Stimulated activated CD4-positive, alpha-beta T cell treated with anti-CD3 and anti-CD28 coated beads, Interleukin-15, amount 100 ng/mL, for 48 hours (primary cell): Measurements from ENCODE around the gene SLF2.

Experiments
- DNase-seq, 2 donors: peaks; one replicate each; pipeline ENCODE4 v3.0.0-alpha.2; 2020; ENCODE audit warnings: low read depth in 2 of 2

SLF2 gene

DNA sequence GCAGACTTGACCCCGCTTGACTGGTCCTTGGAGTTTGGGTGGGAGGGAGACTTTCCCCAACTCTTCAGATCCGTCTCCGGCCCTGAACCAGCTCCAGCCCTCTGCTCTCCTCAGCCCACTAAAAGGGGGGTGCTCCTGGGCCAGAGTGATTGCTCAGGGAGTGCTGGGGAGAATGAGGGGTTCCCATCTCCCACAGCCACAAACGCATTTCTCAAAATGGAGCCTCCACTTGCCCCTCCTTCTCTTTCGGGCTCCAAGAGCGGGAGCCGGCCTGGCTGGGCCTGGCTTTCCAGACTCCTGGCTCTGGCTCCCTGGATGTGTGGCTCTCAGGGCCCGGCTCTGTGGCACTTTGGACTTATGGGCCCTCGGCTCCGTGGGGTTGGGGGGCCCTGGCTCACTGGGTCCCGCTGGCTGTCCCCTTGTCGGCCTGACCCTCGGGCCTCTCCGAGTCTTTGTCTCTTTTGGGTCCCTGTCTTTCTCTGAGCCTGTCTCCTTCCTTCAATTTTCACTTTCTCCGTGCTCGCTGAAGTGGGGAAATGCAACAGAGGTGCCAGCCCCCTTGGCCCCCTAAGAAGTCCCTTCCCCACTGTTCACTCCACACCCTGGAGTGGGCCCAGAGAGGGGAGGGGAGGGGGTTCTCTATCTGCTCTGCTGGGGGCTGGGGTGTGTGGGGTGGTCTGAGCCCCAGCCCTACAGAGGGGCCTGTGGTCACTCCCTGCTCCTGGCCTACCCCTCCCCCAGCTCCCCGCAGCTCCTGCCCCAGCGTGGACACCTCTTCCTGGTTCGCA lies 87.6 kb downstream of the SLF2 start:
- DNase-seq = no peak

- no peak for DNase-seq
Observed at GRCh38 chr10:101000915-101001658, 88.3 kb downstream of the SLF2 start.

DNA sequence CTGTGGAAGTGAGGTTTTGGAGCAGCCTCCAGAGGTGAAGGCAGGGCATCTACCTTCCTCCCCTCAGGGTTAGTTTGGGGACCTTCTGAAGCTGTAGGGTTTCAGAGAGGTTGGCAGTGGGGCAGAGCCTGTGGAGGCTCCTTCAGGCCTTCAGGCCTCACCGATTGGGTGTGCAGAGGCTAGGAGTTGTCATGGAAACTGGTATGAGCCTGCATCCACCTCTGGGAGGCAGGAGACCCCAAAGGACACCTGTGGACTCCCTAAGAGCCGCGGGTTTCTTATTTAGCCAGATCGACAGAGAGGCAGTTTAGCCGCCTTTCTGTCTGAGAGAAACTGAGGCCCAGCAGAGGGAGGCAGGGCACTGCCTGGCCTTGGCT lies 88.9 kb downstream of the SLF2 start:
- DNase-seq = no peak

- DNase-seq = no peak
Observed at GRCh38 chr10:101002456-101002855, 89.7 kb downstream of the SLF2 start.

- no peak for DNase-seq
Observed at GRCh38 chr10:101003639-101004206, 91.0 kb downstream of the SLF2 start.

DNA sequence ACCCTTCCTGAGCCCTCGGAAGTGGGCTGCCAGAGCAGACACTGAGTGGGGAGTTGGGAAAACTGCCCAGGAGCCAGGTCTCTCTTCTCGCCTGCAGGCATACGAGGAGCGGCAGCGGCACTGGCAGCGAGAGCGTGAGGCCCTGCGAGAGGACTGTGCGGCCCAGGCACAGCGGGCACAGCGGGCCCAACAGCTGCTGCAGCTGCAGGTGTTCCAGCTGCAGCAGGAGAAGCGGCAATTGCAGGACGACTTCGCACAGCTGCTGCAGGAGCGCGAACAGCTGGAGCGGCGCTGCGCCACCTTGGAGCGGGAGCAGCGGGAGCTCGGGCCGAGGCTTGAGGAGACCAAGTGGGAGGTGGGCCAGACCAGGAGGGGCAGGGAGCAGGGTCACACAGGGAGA lies 92.6 kb downstream of the SLF2 start:
- DNase-seq = no peak

DNA sequence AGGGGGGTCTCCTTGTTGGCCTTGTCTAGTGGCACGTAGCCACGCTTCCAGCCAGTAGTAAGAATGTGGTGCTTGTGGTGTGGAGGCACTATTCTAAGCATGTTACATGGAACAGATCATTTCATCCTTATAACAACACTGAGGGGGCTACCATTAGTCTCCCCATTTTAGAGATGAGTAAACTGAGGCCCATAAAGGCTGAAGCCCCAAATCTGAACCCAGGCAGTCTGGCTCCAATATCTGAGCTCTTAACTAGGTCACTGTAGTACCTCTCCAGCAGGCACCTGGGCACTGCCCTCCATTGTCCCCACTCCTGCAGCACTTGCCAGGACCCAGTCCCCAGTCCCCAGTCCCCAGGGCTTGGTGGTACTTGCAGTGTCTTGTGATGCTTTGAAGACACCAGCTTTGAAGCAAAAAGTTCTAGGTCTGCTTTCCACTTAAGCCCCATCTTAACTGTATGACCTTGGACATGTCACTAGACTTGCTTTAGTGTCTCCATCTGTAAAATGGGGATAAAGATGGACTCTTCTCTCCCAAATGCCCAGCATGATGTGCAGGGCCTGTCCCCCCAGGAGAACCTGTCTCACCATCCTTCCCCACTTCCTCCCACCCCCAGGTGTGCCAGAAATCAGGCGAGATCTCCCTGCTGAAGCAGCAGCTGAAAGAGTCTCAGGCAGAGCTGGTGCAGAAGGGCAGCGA lies 93.3 kb downstream of the SLF2 start:
- no peak for DNase-seq

- DNase-seq = no peak
Observed at GRCh38 chr10:101006593-101007098, 93.9 kb downstream of the SLF2 start.

GRCh38 chr10:101007099-101007711 lies 94.4 kb downstream of the SLF2 start:
- no peak for DNase-seq

DNA sequence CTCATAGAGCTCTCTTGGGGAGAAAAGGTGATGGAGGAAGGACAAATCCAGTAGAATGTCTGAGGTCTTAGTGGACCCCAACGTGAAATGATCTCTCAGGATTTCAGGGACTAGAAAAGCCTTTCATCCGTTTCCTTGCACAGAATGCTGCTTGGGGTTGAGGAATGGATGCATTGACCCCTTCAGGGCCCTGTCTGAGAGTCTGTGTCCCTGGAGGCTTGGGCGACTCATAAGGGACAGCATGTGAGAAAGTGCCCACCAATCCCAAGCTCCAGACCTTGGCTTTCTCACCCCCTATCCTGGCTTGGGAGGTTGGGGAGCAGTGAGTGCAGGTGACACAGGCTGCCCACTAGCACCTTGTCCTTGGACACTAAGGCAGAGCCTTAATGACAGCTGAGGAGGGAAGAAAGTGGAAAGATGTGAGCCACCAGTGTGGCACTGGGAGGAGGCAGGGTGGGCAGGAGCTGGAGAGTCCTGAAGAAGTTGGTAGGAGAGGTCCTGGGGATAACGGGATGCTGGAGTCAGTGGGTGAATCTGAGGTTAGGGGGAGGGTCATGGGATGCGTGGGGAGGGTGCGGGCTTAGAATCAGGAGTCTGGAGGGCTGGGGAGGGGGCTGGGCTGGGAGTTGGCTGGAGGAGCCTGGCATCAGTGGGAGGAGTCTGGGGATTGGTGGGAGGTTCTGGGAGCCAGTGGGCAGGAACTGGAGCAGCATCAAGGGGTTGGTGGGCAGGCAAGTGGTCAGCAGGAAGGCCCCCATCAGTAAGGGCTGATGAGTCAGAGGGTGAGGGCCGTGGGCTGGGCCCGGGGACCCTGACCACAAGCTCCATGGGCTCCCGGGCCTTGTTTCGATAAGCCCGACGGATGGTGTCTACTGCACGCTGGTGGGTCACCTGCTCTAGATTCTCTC lies 95.4 kb downstream of the SLF2 start:
- no peak for DNase-seq

DNA sequence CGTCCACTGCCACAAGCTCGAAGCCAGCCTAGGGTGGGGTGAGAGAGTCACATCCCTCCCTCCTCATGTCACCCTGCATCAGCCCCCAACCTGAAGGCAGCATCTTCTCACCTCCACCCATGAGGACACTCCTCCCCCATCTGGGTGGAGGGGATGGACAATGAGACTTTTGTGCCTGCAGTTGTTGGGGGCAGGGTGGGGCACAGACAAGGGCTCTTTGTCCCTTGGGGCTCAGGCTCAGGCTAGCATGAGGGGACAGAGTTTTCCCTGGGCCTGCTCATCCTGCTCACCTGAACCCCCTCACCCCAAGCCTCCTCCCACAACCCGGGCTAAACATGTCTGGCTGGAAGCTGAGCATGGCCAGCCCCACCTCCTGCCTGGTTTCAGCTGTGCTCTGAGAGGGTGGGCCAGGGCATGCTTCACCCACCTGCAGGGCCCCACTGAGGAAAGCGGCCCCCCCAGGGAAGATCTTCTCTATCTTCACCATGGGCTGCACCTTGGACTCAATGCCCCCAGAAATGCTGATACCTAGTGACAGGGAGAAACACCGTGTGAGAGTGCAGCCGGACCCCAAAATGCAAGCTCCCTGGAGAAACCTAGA lies 96.2 kb downstream of the SLF2 start:
- DNase-seq = no peak

DNA sequence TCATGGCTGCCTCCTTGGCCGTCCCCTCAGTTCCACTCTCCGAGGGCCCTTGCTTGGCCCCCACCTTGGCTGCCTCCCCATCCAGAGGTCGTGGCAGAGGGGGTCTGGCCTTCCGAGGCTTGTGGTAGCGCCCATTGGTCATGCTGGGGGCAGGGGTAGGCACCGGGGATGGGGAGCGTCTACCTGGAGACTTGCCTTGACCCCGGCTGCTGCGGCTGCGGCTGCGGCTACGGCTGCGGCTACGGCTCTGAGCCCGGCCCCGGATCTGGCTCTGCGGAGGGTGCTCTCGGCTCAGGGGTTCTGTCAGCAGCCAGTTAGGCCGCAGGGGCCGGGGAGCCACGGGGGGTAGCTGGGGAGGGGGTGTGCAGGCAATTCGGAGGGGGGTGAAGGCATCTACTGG lies 97.6 kb downstream of the SLF2 start:
- DNase-seq = no peak

GRCh38 chr10:101011517-101012423 lies 99.0 kb downstream of the SLF2 start:
- DNase-seq = no peak

DNA sequence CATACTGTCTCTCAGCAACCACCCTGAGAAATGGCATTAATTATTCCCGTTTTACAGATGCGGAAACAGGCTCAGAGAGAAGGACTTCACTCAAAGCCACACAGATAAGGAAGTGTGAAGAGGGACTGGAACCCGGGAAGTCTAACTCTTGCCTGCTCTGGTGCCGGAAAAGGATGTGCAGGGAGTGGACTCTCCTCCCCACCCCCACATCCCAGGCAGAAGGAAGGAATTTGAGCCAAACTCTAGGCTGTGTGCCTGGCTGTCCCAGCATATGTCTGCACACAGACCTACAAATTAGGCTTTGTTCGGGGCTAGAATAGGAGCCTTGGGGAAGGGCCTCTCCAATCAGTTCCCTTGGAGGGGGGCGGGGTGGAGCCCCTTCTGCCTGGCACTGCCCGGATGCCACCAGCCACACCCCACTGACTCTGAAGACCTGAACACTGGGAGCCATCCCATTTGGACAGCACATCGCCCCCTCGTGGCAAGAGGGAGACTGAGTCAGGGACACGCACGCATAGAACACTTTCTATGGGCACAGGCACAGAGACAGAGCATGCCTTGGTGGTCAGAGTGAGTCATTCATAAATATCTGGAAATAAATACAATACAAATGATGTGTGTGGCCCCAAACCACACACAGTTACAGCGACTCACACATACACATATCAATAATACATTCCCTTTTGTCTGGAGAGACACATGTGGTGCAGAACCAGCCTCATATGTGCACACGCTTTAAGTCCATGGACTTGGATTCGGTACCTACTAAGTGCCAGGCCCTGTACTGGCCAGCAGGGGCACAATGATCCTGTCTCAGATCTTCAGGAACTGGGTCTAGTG lies 100.0 kb downstream of the SLF2 start:
- DNase-seq = peak; percentile 67 to 79

DNA sequence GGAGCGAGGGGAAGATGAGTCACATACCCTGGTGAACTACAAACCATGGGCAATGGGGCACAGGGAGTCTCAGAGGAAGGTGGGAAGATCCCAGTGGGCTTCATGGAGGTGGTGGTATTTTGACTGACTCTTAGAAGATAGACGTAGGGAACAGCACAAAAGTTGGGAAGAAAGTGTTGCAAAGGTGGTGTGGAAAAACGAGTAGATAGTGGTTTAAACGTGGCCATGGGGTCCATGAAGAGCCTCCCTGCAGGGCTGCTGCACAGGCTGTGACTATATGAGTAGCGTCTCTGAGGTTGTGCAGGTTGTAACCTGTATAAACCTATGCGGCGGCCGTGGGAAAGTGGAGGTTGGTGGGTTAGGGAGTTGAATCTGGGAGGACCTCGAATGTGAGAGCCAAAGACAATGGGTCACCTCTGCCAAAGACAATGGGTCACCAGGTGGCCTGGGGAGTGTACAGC lies 100.6 kb downstream of the SLF2 start:
- DNase-seq = no peak

DNA sequence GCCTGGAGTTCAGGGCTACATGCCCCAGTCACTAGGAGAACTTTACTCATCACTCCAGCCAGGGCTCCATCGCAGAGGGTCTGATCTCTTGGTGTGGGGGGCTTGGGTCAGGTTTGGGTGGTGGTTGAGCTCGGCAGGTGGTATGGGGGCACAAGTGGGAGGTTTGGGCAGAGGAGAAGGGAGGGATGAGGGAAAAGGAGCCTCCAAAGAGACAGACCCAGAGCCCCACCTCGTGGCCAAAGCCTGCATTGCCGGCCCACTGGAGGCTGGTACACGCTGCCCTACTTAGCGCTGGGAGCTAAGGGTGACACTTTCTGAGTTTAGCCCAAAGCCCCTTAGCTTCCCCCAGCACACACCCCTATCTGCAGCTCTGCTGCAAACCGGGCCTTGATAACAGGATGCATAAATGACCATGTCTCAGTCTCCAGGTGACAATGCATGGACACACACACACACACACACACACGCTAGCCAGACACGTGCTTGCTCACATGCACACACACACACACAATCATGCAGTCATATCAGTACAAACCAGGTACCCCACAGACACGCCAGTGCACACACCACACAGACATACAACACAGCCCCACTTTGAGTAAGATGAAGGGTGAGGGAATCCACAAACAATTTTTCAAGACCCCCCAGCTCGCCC lies 101.6 kb downstream of the SLF2 start:
- peak; percentile 49 to 80 for DNase-seq
